ENCODE results near the gene SUPT4H1.

SUPT4H1 gene

DNA sequence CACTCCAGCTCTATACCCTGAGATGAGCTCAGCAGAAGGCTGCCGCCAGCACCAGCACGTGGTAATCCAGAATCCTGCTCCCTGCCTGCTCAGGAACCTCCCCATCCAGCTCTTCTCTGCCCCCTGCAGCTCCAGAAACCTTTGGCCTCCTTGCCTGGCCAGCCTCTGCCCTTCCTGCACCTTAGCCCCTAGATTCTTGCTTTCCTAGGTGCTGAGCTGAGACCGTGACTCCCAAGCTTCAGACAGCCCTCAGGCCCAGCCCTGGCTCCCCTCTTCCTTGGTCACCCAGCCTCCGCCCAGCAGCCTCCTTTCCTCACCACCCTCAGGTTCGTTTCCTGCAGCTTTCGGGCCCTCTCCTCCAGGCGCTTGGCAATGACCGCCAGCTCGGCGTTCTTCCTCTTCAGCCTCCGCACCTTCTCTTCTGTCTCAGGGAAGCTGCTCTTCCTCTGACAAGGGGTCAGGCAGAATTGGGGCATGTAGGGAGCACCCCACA, 26.0 kb downstream of the SUPT4H1 start:
- in situ Hi-C loops (cut with HindIII; ENCODE audit: low sequenced_read_pairs) = no loop called here
- H3K4me3 ChIP-seq (ENCODE audit: low read depth, low read length) = no peak overlapping the region
- TF ChIP-seq, protein P1, sequence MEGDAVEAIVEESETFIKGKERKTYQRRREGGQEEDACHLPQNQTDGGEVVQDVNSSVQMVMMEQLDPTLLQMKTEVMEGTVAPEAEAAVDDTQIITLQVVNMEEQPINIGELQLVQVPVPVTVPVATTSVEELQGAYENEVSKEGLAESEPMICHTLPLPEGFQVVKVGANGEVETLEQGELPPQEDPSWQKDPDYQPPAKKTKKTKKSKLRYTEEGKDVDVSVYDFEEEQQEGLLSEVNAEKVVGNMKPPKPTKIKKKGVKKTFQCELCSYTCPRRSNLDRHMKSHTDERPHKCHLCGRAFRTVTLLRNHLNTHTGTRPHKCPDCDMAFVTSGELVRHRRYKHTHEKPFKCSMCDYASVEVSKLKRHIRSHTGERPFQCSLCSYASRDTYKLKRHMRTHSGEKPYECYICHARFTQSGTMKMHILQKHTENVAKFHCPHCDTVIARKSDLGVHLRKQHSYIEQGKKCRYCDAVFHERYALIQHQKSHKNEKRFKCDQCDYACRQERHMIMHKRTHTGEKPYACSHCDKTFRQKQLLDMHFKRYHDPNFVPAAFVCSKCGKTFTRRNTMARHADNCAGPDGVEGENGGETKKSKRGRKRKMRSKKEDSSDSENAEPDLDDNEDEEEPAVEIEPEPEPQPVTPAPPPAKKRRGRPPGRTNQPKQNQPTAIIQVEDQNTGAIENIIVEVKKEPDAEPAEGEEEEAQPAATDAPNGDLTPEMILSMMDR (IDR thresholded peaks at IDR 0.05; ENCODE audit: low read depth, low read length, missing control alignments) = no peak
- DNase-seq (ENCODE audit: low read depth) = no peak

DNA sequence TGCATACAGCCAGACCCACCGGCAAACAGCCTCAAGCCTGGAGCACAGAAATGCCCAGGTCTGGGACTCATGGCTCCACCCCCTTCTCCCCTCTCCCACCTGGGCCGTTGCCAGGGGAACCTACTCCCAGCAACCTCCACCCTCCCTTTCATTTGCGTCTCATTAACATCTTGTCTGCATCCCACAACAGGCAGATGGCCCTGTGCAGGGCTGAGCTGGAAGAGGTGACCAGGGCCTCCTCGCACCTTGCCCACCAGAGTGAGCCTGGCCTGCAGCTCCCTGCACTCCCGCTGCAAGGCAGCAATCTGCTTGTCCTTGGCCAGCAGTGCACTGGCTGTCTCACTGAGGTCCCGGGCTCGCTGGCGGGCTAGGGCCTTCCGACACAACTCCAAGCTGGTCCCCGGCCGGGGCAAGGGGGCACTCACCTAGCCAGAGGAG, 26.7 kb downstream of the SUPT4H1 start:
- no peak for DNase-seq (ENCODE audit: low read depth)

DNA sequence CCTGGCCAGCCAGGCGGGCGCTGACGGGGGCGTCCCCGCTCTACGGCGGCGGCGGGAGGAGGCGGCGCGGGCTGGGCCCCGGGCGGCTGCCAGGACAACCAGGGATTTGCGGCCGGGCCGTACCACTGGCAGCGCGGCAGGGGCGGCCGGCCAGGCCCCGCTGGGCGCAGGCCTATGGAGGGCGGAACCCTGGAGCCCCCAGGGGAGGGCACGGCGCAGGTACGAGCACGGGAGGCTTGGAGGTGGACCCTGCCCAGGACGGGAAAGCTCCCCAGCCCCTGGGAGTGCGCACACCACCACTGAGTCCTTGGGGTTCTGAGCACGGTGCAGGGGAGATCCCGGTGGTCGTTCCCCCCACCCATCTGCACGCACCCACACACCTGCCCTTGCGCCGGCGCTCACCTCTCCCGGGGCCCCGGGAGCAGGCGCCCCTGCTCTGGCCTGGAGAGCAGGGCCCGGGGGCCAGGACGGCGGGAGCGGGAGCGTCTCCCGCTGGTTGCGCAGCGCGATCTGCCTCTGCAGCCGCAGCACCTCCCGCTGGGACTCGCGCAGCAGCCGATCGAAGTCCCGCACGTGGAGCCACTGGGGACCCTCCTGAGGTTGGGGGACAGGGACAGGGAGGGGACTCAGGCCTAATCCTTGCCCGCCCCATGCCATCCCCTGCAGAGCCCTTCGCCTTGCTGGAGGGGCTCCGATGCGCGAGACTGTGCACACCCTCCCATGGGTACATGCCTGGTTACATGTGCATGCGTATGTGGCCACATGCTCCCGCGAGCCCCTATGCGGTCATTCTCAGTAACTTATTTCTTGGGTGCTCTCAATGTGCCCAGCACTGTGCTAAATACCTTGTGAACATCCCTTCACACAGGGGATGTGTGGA, 27.4 kb downstream of the SUPT4H1 start:
- peak overlapping the region; percentile 36 for H3K4me3 ChIP-seq (ENCODE audit: low read depth, low read length)
- no peak for DNase-seq (ENCODE audit: low read depth)
- TF ChIP-seq, protein P1 (IDR thresholded peaks at IDR 0.05; ENCODE audit: low read depth, low read length, missing control alignments) = no peak
- in situ Hi-C loops (cut with HindIII; ENCODE audit: low sequenced_read_pairs) = no loop called here

More for the DNA sequence above, 26.7 kb downstream of the SUPT4H1 start:
- in situ Hi-C loops (cut with HindIII; ENCODE audit: low sequenced_read_pairs) = no loop called here
- no peak overlapping the region for H3K4me3 ChIP-seq (ENCODE audit: low read depth, low read length)
- TF ChIP-seq, protein P1 (IDR thresholded peaks at IDR 0.05; ENCODE audit: low read depth, low read length, missing control alignments) = no peak

DNA sequence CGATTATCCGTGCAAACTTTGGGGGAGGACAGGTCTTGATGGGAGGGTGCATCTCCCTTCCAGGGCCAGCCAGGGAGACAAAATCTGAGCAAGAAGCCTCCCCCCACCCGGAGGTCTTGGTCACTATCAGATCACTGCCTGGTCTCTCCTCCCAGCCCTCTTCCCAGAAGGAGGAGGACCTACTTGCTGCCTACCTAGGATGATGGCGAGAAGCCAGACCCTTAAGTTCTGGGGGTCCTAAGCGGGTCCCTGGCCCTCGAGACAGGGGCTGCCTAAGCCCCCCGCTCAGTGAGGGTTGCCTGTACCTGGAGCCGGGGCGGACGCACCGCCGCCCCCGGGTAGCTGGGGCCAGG, 28.0 kb downstream of the SUPT4H1 start:
- in situ Hi-C loops (cut with HindIII; ENCODE audit: low sequenced_read_pairs) = no loop called here
- no peak for DNase-seq (ENCODE audit: low read depth)
- TF ChIP-seq, protein P1 (IDR thresholded peaks at IDR 0.05; ENCODE audit: low read depth, low read length, missing control alignments) = no peak
- H3K4me3 ChIP-seq (ENCODE audit: low read depth, low read length) = peak overlapping the region; percentile 36

DNA sequence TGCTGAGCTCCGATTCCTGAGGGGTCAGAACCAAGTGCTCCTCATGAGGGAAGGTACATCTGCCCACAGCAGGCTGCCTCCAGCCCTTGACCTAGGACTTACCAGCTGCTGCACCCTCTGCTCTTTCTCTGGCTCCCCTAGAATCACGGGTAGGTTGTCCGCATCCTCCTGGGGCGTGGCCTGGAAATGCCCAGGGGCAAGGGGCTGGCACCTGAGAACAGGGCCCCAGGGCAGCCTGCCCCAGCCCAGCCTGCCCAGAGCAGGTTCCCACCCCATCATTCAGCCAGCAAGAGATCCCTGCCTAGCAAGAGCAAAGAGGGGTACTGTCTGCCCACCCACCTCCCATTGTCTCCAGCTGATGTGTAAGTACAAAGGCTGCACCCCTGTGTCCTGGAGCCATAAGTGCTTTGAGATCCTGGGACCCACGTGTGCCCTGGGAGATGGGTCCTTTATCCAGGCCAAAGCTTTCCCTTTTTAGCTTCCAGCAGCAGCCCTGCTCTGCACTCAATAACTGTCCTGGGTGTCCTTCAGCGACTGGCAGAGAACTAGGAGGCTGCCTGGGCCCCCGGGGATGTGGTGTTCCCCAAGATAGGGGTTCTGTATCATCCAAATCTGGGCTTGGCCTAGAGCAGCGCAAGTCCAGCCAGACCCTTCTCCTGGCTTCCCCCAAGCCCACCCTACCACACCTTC, 28.5 kb downstream of the SUPT4H1 start:
- peak overlapping the region; percentile 36 for H3K4me3 ChIP-seq (ENCODE audit: low read depth, low read length)
- TF ChIP-seq, protein P1 (IDR thresholded peaks at IDR 0.05; ENCODE audit: low read depth, low read length, missing control alignments) = no peak
- in situ Hi-C loops (cut with HindIII; ENCODE audit: low sequenced_read_pairs) = no loop called here
- DNase-seq (ENCODE audit: low read depth) = no peak

DNA sequence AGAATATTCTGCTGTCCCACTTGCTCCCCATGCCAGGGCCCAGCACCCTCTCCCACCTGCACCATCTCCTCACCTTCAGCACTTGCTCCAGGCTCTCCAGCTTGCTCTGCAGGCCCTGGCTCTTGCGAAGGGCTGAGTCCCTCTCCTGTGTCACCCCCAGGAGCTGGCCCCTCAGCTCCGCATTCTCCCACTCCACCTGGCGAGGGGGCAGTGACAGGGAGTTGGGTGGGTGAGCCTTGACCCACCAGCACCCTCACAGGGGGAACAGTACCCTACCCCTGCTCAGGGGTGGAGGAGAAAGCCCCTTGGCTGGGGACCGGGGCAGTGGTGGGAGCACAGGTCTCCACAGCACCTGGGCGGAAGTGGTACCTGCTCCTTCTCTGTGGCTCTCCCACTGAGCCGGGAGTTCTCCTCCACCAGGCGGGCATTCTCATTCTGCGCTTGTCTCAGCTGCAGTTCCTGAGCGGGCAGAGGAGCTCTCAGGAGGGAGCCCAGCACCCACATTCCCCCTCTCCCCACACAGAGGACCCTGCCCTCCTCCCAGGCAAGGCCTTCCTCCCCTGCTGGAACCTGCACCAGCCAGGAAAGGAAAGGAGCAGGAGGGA, 29.3 kb downstream of the SUPT4H1 start:
- DNase-seq (ENCODE audit: low read depth) = no peak
- TF ChIP-seq, protein P1 (IDR thresholded peaks at IDR 0.05; ENCODE audit: low read depth, low read length, missing control alignments) = no peak
- no peak overlapping the region for H3K4me3 ChIP-seq (ENCODE audit: low read depth, low read length)
- in situ Hi-C loops (cut with HindIII; ENCODE audit: low sequenced_read_pairs) = no loop called here

All from astrocyte of the cerebellum (primary cell).